Measurements from ENCODE around the gene POLE3. TPM values are rescaled to one million over a fixed set of nuclear protein-coding genes. Genes with fewer than 3 reads are reported as not detected.

Gene POLE3
- total and polyA plus RNA-seq, 9 of the 15 experiments (the other 6 are each of a cell fraction or from before 2014, with no cell fraction given): 52.6 to 179 (median 110) TPM

- TF ChIP-seq MCM5 (IDR thresholded peaks at IDR 0.05; ENCODE audit: low read depth) (no peak), TCF3 (CRISPR knock-in tag; IDR thresholded peaks at IDR 0.05) (peak; percentile 65), ZNF740 (CRISPR knock-in tag; IDR thresholded peaks at IDR 0.05) (no peak), ZNF740 (tag; IDR thresholded peaks at IDR 0.05) (no peak), GTF2F1 (IDR thresholded peaks at IDR 0.05; ENCODE audit: low read depth, low read length) (no peak), TBL1XR1 (IDR thresholded peaks at IDR 0.05; ENCODE audit: low read length in 2 of 2) (peak in 1 of 2 experiments; percentile 67; a peak in 2 of 4 replicates), RFX7 (CRISPR knock-in tag; IDR thresholded peaks at IDR 0.05) (no peak), ZNF668 (CRISPR knock-in tag; IDR thresholded peaks at IDR 0.05) (no peak), RBM39 (optimal IDR thresholded peaks at IDR 0.05; ENCODE audit: low read depth, low read length) (no peak), MYBL2 (IDR thresholded peaks at IDR 0.05; ENCODE audit: low read depth) (no peak), MYBL2 (CRISPR knock-in tag; IDR thresholded peaks at IDR 0.05; ENCODE audit: borderline replicate concordance) (no peak), RBM22 (IDR thresholded peaks at IDR 0.05; ENCODE audit: low read depth, low read length, poor library complexity, severe bottlenecking) (no peak), DPF2 (IDR thresholded peaks at IDR 0.05) (peak; percentile 96), ZNF76 (CRISPR knock-in tag; IDR thresholded peaks at IDR 0.05; ENCODE audit: borderline replicate concordance) (no peak), CTCFL (IDR thresholded peaks at IDR 0.05; ENCODE audit: borderline replicate concordance, insufficient read depth, low read depth, low read length, poor library complexity, severe bottlenecking) (no peak)
Observed at GRCh38 chr9:113454914-113455761, 44.7 kb upstream of the POLE3 start (continued).
